Stimulated activated naive CD4-positive, alpha-beta T cell treated with Interleukin-2 at 50 U/mL for 16 hours (primary cell): ENCODE measurements around the gene IQCK.
"Not testable (repeated sequence)": the region's sequence is repeated elsewhere in the genome, so short reads cannot be mapped to it uniquely, and the experiment has no call there.

Source experiments
- DNase-seq: peaks from one replicate; lab custom pipeline; 2025; lab: John Stamatoyannopoulos, UW

The IQCK gene

DNA sequence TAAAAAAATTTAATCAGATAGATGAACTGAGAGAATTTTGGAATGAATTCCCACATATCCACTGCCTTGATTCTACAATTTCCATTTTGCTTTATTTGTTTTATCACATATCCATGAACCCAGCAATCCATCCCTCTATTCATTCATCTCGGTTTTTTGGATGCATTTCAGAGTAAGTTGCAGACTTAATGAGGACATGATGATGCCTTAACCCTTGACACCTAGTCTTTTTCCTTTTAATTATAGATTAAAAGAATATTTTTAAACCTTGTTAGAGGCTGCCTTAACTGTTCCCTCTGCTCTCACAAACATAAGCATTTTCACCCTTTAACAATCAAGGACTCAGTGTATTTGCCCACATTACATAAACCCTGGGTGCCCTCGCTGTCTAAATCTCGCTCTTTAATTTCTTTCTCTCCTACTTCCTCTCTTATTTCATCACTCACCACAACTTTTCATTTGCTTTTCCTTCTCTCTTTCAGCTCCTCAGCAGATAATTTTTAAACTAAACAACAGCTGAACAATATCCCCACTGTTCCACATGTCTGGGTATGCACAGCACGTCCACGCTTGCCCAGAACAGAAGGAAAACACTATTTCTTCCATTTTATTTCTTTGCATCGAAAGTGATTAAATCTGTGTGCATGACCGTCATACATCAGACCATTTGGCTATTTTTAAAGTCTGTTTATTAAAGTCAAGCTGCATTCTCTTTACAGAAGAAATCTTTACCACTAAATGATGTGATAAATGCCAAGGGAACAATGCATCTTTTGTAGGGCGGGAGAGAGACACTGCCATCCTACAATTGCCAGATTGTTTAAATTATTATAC, 39.9 kb downstream of the IQCK start:
- no peak for DNase-seq

GRCh38 chr16:19760356-19761060, 42.4 kb downstream of the IQCK start:
- no peak for DNase-seq

- DNase-seq: no peak
Measured at GRCh38 chr16:19765860-19766553, 47.9 kb downstream of the IQCK start.

- no peak for DNase-seq
Measured at GRCh38 chr16:19766554-19766884, 48.4 kb downstream of the IQCK start.

- DNase-seq: no peak
Measured at GRCh38 chr16:19766988-19767387, 48.9 kb downstream of the IQCK start.

DNA sequence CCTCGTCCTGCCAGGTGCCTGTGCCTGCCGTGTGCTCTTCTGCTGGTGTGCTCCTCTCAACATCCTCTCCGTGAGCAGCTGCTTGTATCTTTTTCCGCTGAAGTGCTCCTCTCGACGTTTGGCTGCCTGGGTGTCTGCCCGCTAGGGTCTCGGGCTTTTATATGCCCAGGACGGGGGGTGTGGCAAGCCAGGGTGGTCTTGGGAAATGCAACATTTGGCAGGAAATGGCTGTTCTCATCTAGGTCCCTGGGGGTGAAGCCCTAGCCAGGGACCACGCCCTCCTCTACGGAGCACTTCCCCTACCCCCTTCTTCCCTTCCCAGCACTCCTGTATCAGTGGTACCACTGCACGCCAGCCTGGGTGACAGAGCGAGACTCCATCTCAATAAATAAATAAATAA, 49.4 kb downstream of the IQCK start:
- DNase-seq: no peak

- no peak for DNase-seq
Measured at GRCh38 chr16:19769239-19769638, 51.2 kb downstream of the IQCK start.

DNA sequence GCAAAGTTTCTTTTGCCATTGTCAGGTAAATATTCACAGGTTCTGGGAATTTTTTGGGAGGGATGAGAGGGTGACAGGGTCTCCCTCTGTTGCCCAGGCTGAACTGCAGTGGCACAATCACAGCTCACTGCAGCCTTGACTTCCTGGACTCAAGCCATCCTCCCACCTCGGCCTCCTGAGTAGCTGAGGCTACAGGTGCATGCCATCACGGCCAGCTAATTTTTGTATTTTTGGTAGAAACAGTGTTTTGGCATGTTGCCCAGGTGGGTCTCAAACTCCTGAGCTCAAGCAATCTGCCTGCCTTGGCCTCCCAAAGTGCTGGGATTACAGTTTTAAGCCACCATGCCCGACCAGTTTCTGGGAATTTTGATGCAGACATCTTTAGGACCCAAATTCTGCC, 53.0 kb downstream of the IQCK start:
- no peak for DNase-seq

DNA sequence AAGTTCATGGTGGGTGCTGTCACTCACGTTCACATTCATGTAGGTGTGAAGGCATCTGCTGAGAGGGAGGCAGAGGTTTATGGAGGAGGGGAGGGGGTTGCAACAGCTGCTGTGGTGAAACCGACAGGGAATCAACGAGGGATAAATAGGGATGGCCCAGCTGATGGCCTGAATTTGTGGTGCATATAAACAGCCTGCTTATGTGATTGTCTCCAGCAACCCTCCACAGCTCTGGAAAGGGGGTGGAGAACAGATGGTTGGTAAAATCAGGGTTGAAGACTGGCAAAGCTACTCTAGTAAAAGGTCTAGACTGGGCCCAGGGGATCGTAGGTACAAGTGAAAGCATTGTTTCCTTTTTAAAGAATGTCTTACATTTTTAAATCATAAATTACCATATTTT, 53.7 kb downstream of the IQCK start:
- DNase-seq: no peak

DNA sequence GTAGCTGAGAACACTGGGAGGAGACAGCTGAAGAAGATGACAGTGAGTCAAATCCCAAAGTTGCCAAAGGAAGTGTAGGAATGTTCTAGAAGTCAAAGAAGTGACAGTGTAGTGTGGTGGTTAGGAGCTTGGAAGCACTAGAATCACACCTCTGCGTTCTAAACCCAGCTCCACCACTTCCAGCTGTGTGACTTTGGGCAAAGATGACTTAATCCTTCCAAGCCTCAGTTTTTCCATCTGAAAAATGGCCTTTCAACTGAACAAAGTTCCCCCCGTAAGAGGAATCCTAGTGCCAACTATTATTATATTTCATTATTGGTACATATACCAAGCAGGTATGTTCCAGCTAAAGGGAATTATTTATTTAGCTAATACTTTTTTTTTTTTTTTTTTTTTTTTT, 56.0 kb downstream of the IQCK start:
- DNase-seq: no peak

DNA sequence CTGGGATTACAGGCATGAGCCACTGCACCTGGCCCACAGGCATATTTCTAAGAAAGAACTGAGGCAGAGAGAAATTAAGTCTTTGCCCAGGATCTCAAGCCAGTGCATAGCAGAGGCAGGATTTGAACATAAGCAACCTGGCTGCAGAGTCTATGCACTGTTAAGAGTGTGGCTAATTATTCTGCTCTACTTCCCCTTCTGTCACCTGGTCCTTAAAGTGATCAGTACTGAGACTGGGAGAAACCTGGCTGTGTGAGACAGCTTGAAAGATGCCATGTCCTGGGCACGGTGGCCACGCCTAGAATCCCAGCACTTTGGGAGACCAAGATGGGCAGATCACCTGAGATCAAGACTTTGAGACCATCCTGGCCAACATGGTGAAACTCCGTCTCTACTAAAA, 58.1 kb downstream of the IQCK start:
- DNase-seq: no peak

- DNase-seq: no peak
Measured at GRCh38 chr16:19776565-19776964, 58.5 kb downstream of the IQCK start.

- no peak for DNase-seq
Measured at GRCh38 chr16:19780321-19780720, 62.2 kb downstream of the IQCK start.

GRCh38 chr16:19781226-19781625, 63.2 kb downstream of the IQCK start:
- DNase-seq: no peak

DNA sequence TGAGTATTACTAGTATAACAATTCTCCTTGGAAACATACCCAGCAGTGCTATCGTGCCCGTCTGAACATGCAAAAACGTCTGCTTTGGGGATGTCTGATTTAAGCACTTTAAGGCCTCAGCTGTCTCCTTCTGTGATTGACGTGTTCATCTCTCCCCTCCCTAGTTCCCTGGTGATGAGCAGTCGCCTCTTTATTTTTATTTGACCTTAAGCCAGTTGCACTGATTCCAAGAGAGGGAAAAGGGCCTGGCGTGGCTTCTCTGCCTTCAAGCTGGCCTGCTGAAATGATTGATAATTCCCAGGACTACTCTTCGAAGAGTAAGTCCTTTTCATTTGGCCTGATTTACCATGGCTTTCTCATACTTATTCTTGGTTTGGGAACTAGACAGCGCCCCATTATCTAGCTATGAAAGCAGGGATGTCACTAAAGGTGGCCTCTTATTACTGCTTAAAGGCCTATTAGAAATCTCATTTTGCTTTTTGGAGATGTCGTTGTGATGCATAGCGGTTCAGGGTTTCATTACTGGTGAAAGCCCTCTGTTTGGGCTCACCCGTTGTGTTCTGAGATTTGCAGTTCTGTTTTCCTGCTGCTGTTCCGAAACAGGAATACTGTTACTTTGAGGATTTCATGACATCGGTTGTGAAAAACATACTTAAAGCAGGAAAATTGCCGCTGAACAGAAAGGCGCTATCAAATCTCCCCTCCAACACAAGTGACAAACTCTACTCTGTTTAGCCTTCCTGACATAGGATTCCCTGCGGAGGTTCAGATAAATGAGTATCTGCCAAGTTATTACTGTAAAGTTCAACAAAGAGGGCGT, 65.5 kb downstream of the IQCK start:
- DNase-seq: no peak

DNA sequence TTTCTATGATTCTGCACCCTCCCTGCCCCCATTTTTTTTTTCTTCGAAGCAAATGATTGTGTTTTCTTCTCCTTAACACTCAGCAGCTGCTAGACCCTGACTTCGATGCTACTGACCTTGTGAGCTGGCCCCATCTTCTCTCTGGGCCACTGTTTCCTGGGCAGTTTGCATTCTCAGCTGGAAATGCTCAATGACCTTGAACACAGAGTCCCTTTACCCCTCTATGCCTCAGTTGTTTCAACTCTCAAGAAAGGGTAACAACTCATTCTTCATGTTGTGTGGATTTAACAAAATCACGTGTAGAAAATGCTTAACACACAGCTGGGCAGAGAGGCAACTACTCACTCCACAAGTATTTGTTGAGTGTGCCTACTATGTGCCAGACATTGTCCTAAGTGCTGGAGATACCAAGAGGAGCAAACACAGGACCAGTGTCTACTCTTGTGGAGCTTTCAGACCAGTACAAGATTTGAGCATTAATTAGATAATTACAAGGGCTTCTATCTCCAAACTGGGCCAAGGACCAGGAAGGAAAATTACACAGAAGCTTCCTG, 66.2 kb downstream of the IQCK start:
- no peak for DNase-seq

DNA sequence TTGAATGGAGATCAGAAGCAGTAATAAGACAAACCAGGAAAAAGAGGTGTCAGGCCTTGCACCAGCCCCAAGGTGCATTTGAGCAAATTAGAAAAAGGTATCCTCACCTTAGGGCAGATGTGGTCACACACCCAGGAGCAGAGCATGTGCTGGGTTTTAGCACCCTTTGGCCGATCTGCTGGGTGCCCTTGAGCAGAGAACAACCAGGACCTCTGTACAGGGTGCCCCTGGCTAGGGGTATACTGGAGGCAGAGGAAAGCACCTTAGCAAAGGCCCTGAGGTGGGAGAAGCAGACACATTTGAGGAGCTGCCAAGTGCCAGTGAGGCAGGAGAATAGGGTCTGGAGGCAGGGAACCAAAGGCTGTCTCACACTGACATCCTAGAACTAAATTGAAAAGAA, 67.0 kb downstream of the IQCK start:
- no peak for DNase-seq

GRCh38 chr16:19785512-19786130, 67.5 kb downstream of the IQCK start:
- DNase-seq: no peak

GRCh38 chr16:19801369-19801768, 83.3 kb downstream of the IQCK start:
- not testable (repeated sequence) for DNase-seq

GRCh38 chr16:19801824-19802223, 83.8 kb downstream of the IQCK start:
- DNase-seq: not testable (repeated sequence)

DNA sequence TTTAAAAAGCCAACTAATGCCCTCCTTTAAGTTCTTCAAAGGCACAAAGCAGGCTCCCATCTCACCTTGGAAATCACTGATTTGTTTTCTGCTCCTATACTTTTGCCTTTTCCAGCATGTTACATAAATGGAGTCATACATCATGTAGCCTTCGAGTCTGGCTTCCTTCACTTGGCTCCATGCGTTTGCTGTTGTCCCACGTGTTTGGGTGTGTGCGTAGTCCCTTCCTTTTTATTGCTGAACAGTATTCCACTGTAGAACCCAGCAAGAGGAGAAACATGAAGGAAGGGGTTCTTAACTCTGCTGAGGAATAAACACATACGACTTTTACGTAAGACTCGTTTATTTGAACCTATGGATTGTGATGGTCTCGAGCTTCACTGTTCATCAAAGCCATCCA, 84.5 kb downstream of the IQCK start:
- no peak for DNase-seq
